K562 (cell line): ENCODE data around the gene LMAN1L. TPM values are rescaled to one million over a fixed set of nuclear protein-coding genes. Genes with fewer than 3 reads are reported as not detected.

Experiments
- ATAC-seq: fragments of 200-7000 bp; cut with Tn5 transposase; 3 replicates; pipeline ENCODE4 v1.9.1; 2020; ENCODE audit warnings: moderate library complexity
- BruUV-seq: library from RNA; stranded (reverse); fragments of 400-500 nt; replicated peaks from 2 replicates; lab custom pipeline; 2021; lab: Mats Ljungman, UMichigan
- CTCF ChIA-PET: fragments of 300-600 bp; formaldehyde crosslinking; extraction: SDS; loops from one replicate; lab custom pipeline; 2021; ENCODE audit warnings: low intra/inter-chr PET ratio; lab: Yijun Ruan, JAX
- POLR2A ChIA-PET: fragments of 300-600, 350-650 bp; sonication (Branson Sonifier 250); formaldehyde crosslinking; extraction: SDS; loops from one replicate; lab custom pipeline; 2021; ENCODE audit warnings: antibody characterized with exemption, inconsistent platforms; lab: Yijun Ruan, JAX
- DNase-seq, 4 experiments: peaks; one replicate each; pipeline versions ENCODE4 v3.0.0 to v3.0.0-alpha.2; 2011 to 2018; ENCODE audit warnings: low spot score in 3 of 4, mixed read lengths in 3 of 4; ENCODE audit errors: extremely low read depth in 1 of 4
- FAIRE-seq: peaks from 2 replicates; lab custom pipeline; 2011; peaks lifted over from hg19 to GRCh38; lab: Jason Lieb, UNC
- H2AFZ ChIP-seq: 2 replicates; pipeline ENCODE4 v1.6.0; 2011; ENCODE audit warnings: low read depth, low read length, control low read depth, inconsistent platforms
- H3K27ac ChIP-seq: fragments of 200-600 bp; 3 replicates; pipeline ENCODE4 v1.8.0; 2011; ENCODE audit warnings: low read depth, mild to moderate bottlenecking, control low read depth, inconsistent platforms, low read length, moderate library complexity, mixed read lengths; ENCODE audit errors: extremely low read depth
- H3K27me3 ChIP-seq, 2 experiments: fragments of 300-600 bp in 1 of 2; 2 replicates in 1 of 2; 3 replicates in 1 of 2; pipeline versions ENCODE4 v1.6.0 to v1.8.0; 2011; ENCODE audit warnings: inconsistent platforms in 2 of 2, low read length in 2 of 2, mild to moderate bottlenecking in 1 of 2, mixed read lengths in 1 of 2, moderate library complexity in 1 of 2; ENCODE audit not compliant: control insufficient read depth in 2 of 2, insufficient read depth in 2 of 2
- H3K36me3 ChIP-seq: fragments of 300-600 bp; 3 replicates; pipeline ENCODE4 v1.8.0; 2011; ENCODE audit warnings: mild to moderate bottlenecking, low read length, inconsistent platforms; ENCODE audit not compliant: control insufficient read depth, insufficient read depth
- H3K4me1 ChIP-seq, 2 experiments: fragments of 200-600 bp in 1 of 2; replicated peaks in 1 of 2; 2 replicates in 1 of 2; 3 replicates in 1 of 2; pipeline versions ENCODE4 v1.5.1 to v1.8.0; 2011; ENCODE audit warnings: inconsistent platforms in 2 of 2, low read length in 2 of 2, mild to moderate bottlenecking in 1 of 2, mixed read lengths in 1 of 2, moderate library complexity in 1 of 2; ENCODE audit not compliant: control insufficient read depth in 2 of 2, insufficient read depth in 2 of 2
- H3K4me2 ChIP-seq: 2 replicates; pipeline ENCODE4 v1.6.1; 2011; ENCODE audit warnings: low read length, control low read depth, inconsistent platforms, mixed read lengths; ENCODE audit not compliant: insufficient read depth
- H3K4me3 ChIP-seq: fragments of 200-600 bp; sonication (generic), shearing (Covaris generic); 2 replicates; pipeline ENCODE4 v1.5.1; 2016; ENCODE audit warnings: control low read depth, inconsistent platforms
- H3K79me2 ChIP-seq: fragments of 200-600 bp; 3 replicates; pipeline ENCODE4 v1.8.0; 2011; ENCODE audit warnings: low read length, inconsistent platforms; ENCODE audit not compliant: control insufficient read depth, insufficient read depth
- H3K9ac ChIP-seq, 2 experiments: 2 replicates each; pipeline versions ENCODE4 v1.6.0 to v1.6.1; 2011; ENCODE audit warnings: low read depth in 2 of 2, low read length in 2 of 2, control low read depth in 1 of 2, inconsistent platforms in 1 of 2, mild to moderate bottlenecking in 1 of 2, mixed read lengths in 1 of 2; ENCODE audit not compliant: insufficient read depth in 1 of 2
- H3K9me1 ChIP-seq: one replicate; pipeline ENCODE4 v1.6.0; 2011; ENCODE audit warnings: inconsistent platforms, mild to moderate bottlenecking, low read length, moderate library complexity; ENCODE audit not compliant: control insufficient read depth, insufficient read depth
- H3K9me3 ChIP-seq: replicated peaks from 2 replicates; pipeline ENCODE4 v1.5.1; 2011; ENCODE audit warnings: low read depth, low read length, inconsistent platforms; ENCODE audit not compliant: control insufficient read depth, insufficient read depth
- H4K20me1 ChIP-seq: replicated peaks from 2 replicates; pipeline ENCODE4 v1.6.1; 2011; ENCODE audit warnings: low read length, inconsistent platforms, mixed read lengths; ENCODE audit not compliant: control insufficient read depth, insufficient read depth
- ARID4B ChIP-seq: sonication (generic); formaldehyde crosslinking; IDR thresholded peaks from 2 replicates; pipeline ENCODE4 v1.8.0; 2022; ENCODE audit warnings: mild to moderate bottlenecking, missing genetic modification reagents
- HMGN3 ChIP-seq: IDR thresholded peaks from 2 replicates; pipeline ENCODE4 v1.6.1; 2011; ENCODE audit warnings: borderline replicate concordance, low read depth, mild to moderate bottlenecking, mixed read lengths, low read length; ENCODE audit not compliant: insufficient read length; ENCODE audit errors: extremely low read depth
- KLF16 ChIP-seq: IDR thresholded peaks from 2 replicates; pipeline ENCODE4 v1.6.1; 2016; ENCODE audit warnings: antibody characterized with exemption
- MAX ChIP-seq: sonication (generic); formaldehyde crosslinking; IDR thresholded peaks from 2 replicates; pipeline ENCODE4 v1.9.0; 2022; ENCODE audit warnings: mild to moderate bottlenecking, missing genetic modification reagents
- POLR2G ChIP-seq: fragments of 200-400 bp; formaldehyde crosslinking; IDR thresholded peaks from 2 replicates; pipeline ENCODE4 v1.6.1; 2017; ENCODE audit warnings: low read depth, mild to moderate bottlenecking, antibody characterized with exemption, low read length, moderate library complexity
- ZNF395 ChIP-seq: fragments of 200-800 bp; sonication (Bioruptor generic); IDR thresholded peaks from 2 replicates; pipeline ENCODE4 v1.6.1; 2017; ENCODE audit warnings: missing genetic modification characterization, missing compliant biosample characterization
- WGBS: fragments of 100-300 bp; shearing (Covaris generic); methylation state at CpG from one replicate; pipeline ENCODE4 v1.1.6; 2016; ENCODE audit warnings: low coverage, mixed read lengths; ENCODE audit not compliant: insufficient coverage; ENCODE audit errors: missing lambda C conversion rate; 5-methylcytosine and 5-hydroxymethylcytosine counted together
- in situ Hi-C: fragments of 300-500 bp; cut with MboI; formaldehyde crosslinking; loops from 4 replicates; pipeline ENCODE4 v1.15.0; 2018; ENCODE audit warnings: inconsistent platforms, mixed read lengths
- intact Hi-C: fragments of 100-400 bp; cut with micrococcal nuclease; formaldehyde crosslinking; loops from 2 replicates; pipeline ENCODE4 v1.14.2; 2022
- polyA plus RNA-seq, 8 experiments: library from polyadenylated mRNA; depleted of rRNA in 4 of 8; stranded (reverse) in 5 of 8; unstranded in 3 of 8; fragments of >200 nt; fragmentation: Nextera tagmentation in 2 of 8; fragmentation: Illumina TruSeq in 1 of 8; extraction: Ambion mirVana in 2 of 8; extraction: Trizol in 1 of 8; gene quantifications; 2 replicates each; pipeline versions ENCODE4 v1.2.1 to v1.2.3, GENCODE V29; 2011 to 2014; ENCODE audit warnings: inconsistent platforms in 1 of 8, missing spikeins in 1 of 8
- total RNA-seq, 7 experiments: library from RNA; depleted of rRNA in 6 of 7; stranded (reverse); fragments of >200 nt in 6 of 7; fragmentation: Illumina TruSeq in 2 of 7; extraction: Trizol in 2 of 7; gene quantifications; 2 replicates each; pipeline versions ENCODE4 v1.2.1 to v1.2.3, GENCODE V29; 2011 to 2021; ENCODE audit warnings: low replicate concordance in 1 of 7

LMAN1L gene
- total and polyA plus RNA-seq, 9 of the 15 experiments (the other 6 are each of a cell fraction or from before 2014, with no cell fraction given), result not detected

- H3K9me1 ChIP-seq, result no peaks in the 10 kb centered on the region
- peak overlapping the region; percentile 78 for H3K4me3 ChIP-seq
- 50% methylated on average over 3 of the region's 3 CpGs for WGBS
- peaks cover 41% of the 10 kb centered on the region; the same call in 2 of the 3 replicates for H3K36me3 ChIP-seq
- H3K9me3 ChIP-seq, result no peaks in the 10 kb centered on the region
- peaks cover 62 to 70% of the 10 kb centered on the region in 2 experiments for H3K4me1 ChIP-seq
- no peaks in the 10 kb centered on the region for H3K27me3 ChIP-seq
- H3K79me2 ChIP-seq, result peaks cover 66% of the 10 kb centered on the region
- TF ChIP-seq MAX (CRISPR knock-in tag) (peak; percentile 30; the same call in 1 of the 2 replicates), POLR2G (0 out of 2 replicates have a peak, but pooled peaks have one; percentile 2), ARID4B (CRISPR knock-in tag) (0 out of 2 replicates have a peak, but pooled peaks have one; percentile 13), HMGN3 (no peak), ZNF395 (CRISPR knock-in tag) (0 out of 2 replicates have a peak, but pooled peaks have one; percentile 7), KLF16 (no peak)
- intact Hi-C loops (no loop called here), in situ Hi-C loops (no loop called here)
- H2AFZ ChIP-seq, result no peak overlapping the region
- H4K20me1 ChIP-seq, result peaks cover 21% of the 10 kb centered on the region
- peak overlapping the region; percentile 92 for H3K4me2 ChIP-seq
- FAIRE-seq, result no peak
- no TSS peak for BruUV-seq
- ATAC-seq, result no peak
- ChIA-PET CTCF (interaction anchor here (1.0 kb wide), 1 partner anchor 18 kb away, joined by 3 read pairs; no protein-coding TSS in a partner anchor), POLR2A (interaction anchor here (0.6 to 1.5 kb wide), 5 partner anchors 14 to 319 kb away, joined by 3 to 4 read pairs (median 3); no protein-coding TSS in a partner anchor)
- no peak for DNase-seq
- peak overlapping the region; percentile 73 to 93 for H3K9ac ChIP-seq
- peak overlapping the region; percentile 69 for H3K27ac ChIP-seq
These were observed 28.8 kb upstream of the LMAN1L start for GRCh38 chr15:74783808-74784175.
